H1 (cell line): ENCODE data around the gene CFC1B. TPM values are rescaled to one million over a fixed set of nuclear protein-coding genes. Genes with fewer than 3 reads are reported as not detected.
"Not testable (repeated sequence)": the region's sequence is repeated elsewhere in the genome, so short reads cannot be mapped to it uniquely, and the experiment has no call there.

Source experiments
- CTCF ChIA-PET: fragments of 300-600 bp; sonication (Branson Sonifier 250); formaldehyde crosslinking; loops from one replicate; lab custom pipeline; 2021; ENCODE audit not compliant: partially characterized antibody; lab: Charles Lee
- POLR2A ChIA-PET: fragments of 300-600 bp; sonication (Branson Sonifier 250); formaldehyde crosslinking; loops from one replicate; lab custom pipeline; 2021; ENCODE audit warnings: inconsistent platforms; ENCODE audit not compliant: partially characterized antibody; lab: Charles Lee
- DNase-seq, 2 experiments: peaks; one replicate each; pipeline versions ENCODE4 v3.0.0 to v3.0.0-alpha.2; 2010 to 2022; ENCODE audit warnings: low spot score in 2 of 2, low read depth in 1 of 2, mixed read lengths in 1 of 2
- FAIRE-seq: peaks from 2 replicates; lab custom pipeline; 2011; peaks lifted over from hg19 to GRCh38; lab: Jason Lieb, UNC
- H2AFZ ChIP-seq: 2 replicates; pipeline ENCODE4 v1.8.1; 2012; ENCODE audit warnings: low read length, inconsistent platforms
- H2AK5ac ChIP-seq: 2 replicates; pipeline ENCODE4 v1.6.1; 2013; ENCODE audit warnings: low read depth, low read length
- H2BK120ac ChIP-seq: replicated peaks from 2 replicates; pipeline ENCODE3; 2013; ENCODE audit warnings: low read depth, low read length, inconsistent platforms
- H2BK12ac ChIP-seq: 2 replicates; pipeline ENCODE4 v1.6.1; 2013; ENCODE audit warnings: low read depth, low read length
- H2BK15ac ChIP-seq: 2 replicates; pipeline ENCODE4 v1.6.1; 2013; ENCODE audit warnings: low read length
- H2BK20ac ChIP-seq: 2 replicates; pipeline ENCODE4 v1.6.1; 2013; ENCODE audit warnings: low read length
- H2BK5ac ChIP-seq: 2 replicates; pipeline ENCODE4 v1.6.1; 2013; ENCODE audit warnings: low read depth, low read length
- H3K14ac ChIP-seq: 2 replicates; pipeline ENCODE4 v1.6.1; 2013; ENCODE audit warnings: inconsistent platforms; ENCODE audit not compliant: insufficient read length
- H3K18ac ChIP-seq: 2 replicates; pipeline ENCODE4 v1.6.1; 2013; ENCODE audit warnings: low read length; ENCODE audit errors: extremely low read depth
- H3K23ac ChIP-seq: 2 replicates; pipeline ENCODE4 v1.6.1; 2013; ENCODE audit warnings: inconsistent platforms; ENCODE audit not compliant: insufficient read length
- H3K23me2 ChIP-seq: 2 replicates; pipeline ENCODE4 v1.6.1; 2013; ENCODE audit warnings: low read depth, low read length
- H3K27ac ChIP-seq: 2 replicates; pipeline ENCODE4 v1.6.1; 2011; ENCODE audit warnings: low read depth, low read length, inconsistent platforms
- H3K27me3 ChIP-seq, 4 experiments: replicated peaks in 1 of 4; 1 replicate in 1 of 4; 2 replicates in 3 of 4; pipeline versions ENCODE4 v1.6.1 to v1.8.1; 2011 to 2013; ENCODE audit warnings: low read length in 3 of 4, mild to moderate bottlenecking in 3 of 4, inconsistent platforms in 2 of 4, mixed read lengths in 2 of 4, moderate library complexity in 1 of 4; ENCODE audit not compliant: control insufficient read depth in 3 of 4, insufficient read depth in 3 of 4; ENCODE audit errors: extremely low read depth in 1 of 4
- H3K36me3 ChIP-seq, 4 experiments: 2 replicates each; pipeline versions ENCODE4 v1.6.1 to v1.8.1; 2011 to 2013; ENCODE audit warnings: mild to moderate bottlenecking in 4 of 4, low read length in 3 of 4, moderate library complexity in 2 of 4, control low read depth in 1 of 4, inconsistent platforms in 1 of 4; ENCODE audit not compliant: insufficient read depth in 4 of 4, control insufficient read depth in 2 of 4
- H3K4ac ChIP-seq: replicated peaks from 2 replicates; pipeline ENCODE3; 2013; ENCODE audit warnings: low read length, low read depth, mixed read lengths, inconsistent platforms; ENCODE audit not compliant: insufficient read length
- H3K4me1 ChIP-seq, 4 experiments: replicated peaks in 1 of 4; 1 replicate in 1 of 4; 2 replicates in 3 of 4; pipeline versions ENCODE4 v1.6.1 to v1.8.1; 2011 to 2013; ENCODE audit warnings: low read length in 3 of 4, inconsistent platforms in 2 of 4, mixed read lengths in 1 of 4; ENCODE audit not compliant: insufficient read depth in 4 of 4, control insufficient read depth in 3 of 4
- H3K4me2 ChIP-seq, 2 experiments: 2 replicates each; pipeline versions ENCODE4 v1.6.1 to v1.8.1; 2011 to 2013; ENCODE audit warnings: low read depth in 2 of 2, low read length in 2 of 2, control low read depth in 1 of 2, inconsistent platforms in 1 of 2, mild to moderate bottlenecking in 1 of 2; ENCODE audit not compliant: insufficient read depth in 1 of 2
- H3K4me3 ChIP-seq, 4 experiments: fragments of 200-600, 300-600 bp in 1 of 4; sonication (generic), shearing (Covaris generic), sonication (Bioruptor Twin) in 1 of 4; 2 replicates each; pipeline versions ENCODE4 v1.5.1 to v1.8.1; 2011 to 2016; ENCODE audit warnings: low read length in 4 of 4, low read depth in 3 of 4, control low read depth in 2 of 4, inconsistent platforms in 2 of 4, mild to moderate bottlenecking in 2 of 4, mixed read lengths in 1 of 4, moderate library complexity in 1 of 4; ENCODE audit not compliant: insufficient read depth in 2 of 4; ENCODE audit errors: extremely low read depth in 1 of 4
- H3K56ac ChIP-seq: replicated peaks from 2 replicates; pipeline ENCODE3; 2013; ENCODE audit warnings: low read depth, mild to moderate bottlenecking, mixed read lengths, low read length, inconsistent platforms; ENCODE audit not compliant: insufficient read length
- H3K79me1 ChIP-seq: 2 replicates; pipeline ENCODE4 v1.6.1; 2013; ENCODE audit warnings: low read depth, low read length, control low read depth
- H3K79me2 ChIP-seq, 2 experiments: 2 replicates each; pipeline versions ENCODE4 v1.6.1 to v1.8.1; 2012 to 2013; ENCODE audit warnings: low read length in 2 of 2, mild to moderate bottlenecking in 2 of 2, inconsistent platforms in 1 of 2; ENCODE audit not compliant: insufficient read depth in 2 of 2, control insufficient read depth in 1 of 2
- H3K9ac ChIP-seq, 4 experiments: replicated peaks in 1 of 4; 1 replicate in 1 of 4; 2 replicates in 3 of 4; pipeline versions ENCODE4 v1.6.1 to v1.8.1; 2011 to 2013; ENCODE audit warnings: low read depth in 3 of 4, low read length in 3 of 4, control low read depth in 2 of 4, mild to moderate bottlenecking in 2 of 4, moderate library complexity in 2 of 4, inconsistent platforms in 1 of 4; ENCODE audit errors: extremely low read depth in 1 of 4
- H3K9me3 ChIP-seq, 2 experiments: 2 replicates each; pipeline versions ENCODE4 v1.6.1 to v1.8.1; 2012 to 2013; ENCODE audit warnings: mild to moderate bottlenecking in 2 of 2, moderate library complexity in 2 of 2, control low read depth in 1 of 2, inconsistent platforms in 1 of 2, low read depth in 1 of 2, low read length in 1 of 2, mixed read lengths in 1 of 2; ENCODE audit not compliant: insufficient read depth in 2 of 2
- H4K20me1 ChIP-seq, 2 experiments: replicated peaks in 1 of 2; 2 replicates each; pipeline versions ENCODE3 to v1.8.1; 2011 to 2013; ENCODE audit warnings: inconsistent platforms in 2 of 2, low read length in 2 of 2, mild to moderate bottlenecking in 1 of 2; ENCODE audit not compliant: insufficient read depth in 2 of 2, control insufficient read depth in 1 of 2
- H4K5ac ChIP-seq: 2 replicates; pipeline ENCODE4 v1.6.1; 2013; ENCODE audit warnings: low read length, low read depth, mixed read lengths, inconsistent platforms; ENCODE audit not compliant: insufficient read length
- H4K8ac ChIP-seq: 2 replicates; pipeline ENCODE4 v1.8.0; 2013; ENCODE audit warnings: mild to moderate bottlenecking, moderate library complexity, low read length, inconsistent platforms; ENCODE audit not compliant: insufficient read depth; ENCODE audit errors: extremely low read depth
- H4K91ac ChIP-seq: replicated peaks from 2 replicates; pipeline ENCODE3; 2013; ENCODE audit warnings: low read length, mixed read lengths, inconsistent platforms; ENCODE audit not compliant: insufficient read length
- WGBS, 2 experiments: shearing (Covaris generic) in 1 of 2; methylation state at CpG; one replicate each; pipeline versions ENCODE4 v1.1.6 to v1.1.7; 2013 to 2015; ENCODE audit warnings: low lambda C conversion rate in 2 of 2, mixed read lengths in 2 of 2, inconsistent platforms in 1 of 2, low coverage in 1 of 2, missing lambda C conversion rate in 1 of 2; ENCODE audit not compliant: insufficient replicate concordance in 2 of 2, insufficient coverage in 1 of 2, insufficient read length in 1 of 2; ENCODE audit errors: extremely low coverage in 1 of 2, missing lambda C conversion rate in 1 of 2; 5-methylcytosine and 5-hydroxymethylcytosine counted together
- polyA plus RNA-seq, 7 experiments: library from polyadenylated mRNA; depleted of rRNA in 3 of 7; stranded (reverse) in 5 of 7; unstranded in 2 of 7; fragments of >200 nt in 5 of 7; fragments of 200-250 nt in 2 of 7; gene quantifications; 1 replicate in 5 of 7; 2 replicates in 1 of 7; 4 replicates in 1 of 7; pipeline versions ENCODE4 v1.2.1 to v1.2.3, GENCODE V29; 2011 to 2013; ENCODE audit warnings: missing spikeins in 2 of 7, mixed read lengths in 2 of 7
- total RNA-seq: library from RNA; stranded (reverse); fragmentation: NEBNext Ultra II Directional; extraction: Animal tissue kit (Norgen Biotek cat#: 25700); gene quantifications from 2 replicates; pipeline ENCODE4 v1.2.1, GENCODE V29; 2021

CFC1B gene
- total and polyA plus RNA-seq, 2 of the 8 experiments (the other 6 are each of a cell fraction or from before 2014, with no cell fraction given): 0.11 TPM; not detected in 1

GRCh38 chr2:130542789-130543188 lies 21.8 kb downstream of the CFC1B start:
- H3K9me3 ChIP-seq, H2BK12ac ChIP-seq, H4K8ac ChIP-seq, H2BK20ac ChIP-seq, H3K23me2 ChIP-seq, H3K18ac ChIP-seq, H3K23ac ChIP-seq, H2BK120ac ChIP-seq, H3K27ac ChIP-seq, H4K91ac ChIP-seq, H2BK15ac ChIP-seq, H3K4ac ChIP-seq, H3K14ac ChIP-seq, H4K20me1 ChIP-seq, H4K5ac ChIP-seq, H3K79me1 ChIP-seq, H3K4me3 ChIP-seq, FAIRE-seq, CTCF ChIA-PET, H3K4me1 ChIP-seq, H3K79me2 ChIP-seq, H3K56ac ChIP-seq, H2AK5ac ChIP-seq, H3K36me3 ChIP-seq, H3K9ac ChIP-seq, POLR2A ChIA-PET, H2AFZ ChIP-seq, DNase-seq, H3K27me3 ChIP-seq, H3K4me2 ChIP-seq, H2BK5ac ChIP-seq: not testable (repeated sequence)
- no CpG with 5 or more reads among the region's 4 CpGs for WGBS, 2 experiments

- H2BK20ac ChIP-seq, H3K18ac ChIP-seq, H3K4ac ChIP-seq, H3K14ac ChIP-seq, H3K36me3 ChIP-seq, H2AK5ac ChIP-seq, H3K27ac ChIP-seq, H3K4me2 ChIP-seq, H2BK5ac ChIP-seq, H3K23ac ChIP-seq, H3K9me3 ChIP-seq, H3K79me1 ChIP-seq, H2BK12ac ChIP-seq, H3K23me2 ChIP-seq, H3K79me2 ChIP-seq, CTCF ChIA-PET, H4K91ac ChIP-seq, H4K20me1 ChIP-seq, FAIRE-seq, H4K5ac ChIP-seq, H2AFZ ChIP-seq, DNase-seq, H2BK120ac ChIP-seq, H2BK15ac ChIP-seq, H3K4me3 ChIP-seq, H3K9ac ChIP-seq, H3K27me3 ChIP-seq, POLR2A ChIA-PET, H3K56ac ChIP-seq, H3K4me1 ChIP-seq, H4K8ac ChIP-seq: not testable (repeated sequence)
- no CpG with 5 or more reads among the region's 12 CpGs for WGBS, 2 experiments
Observed at GRCh38 chr2:130543785-130544528, 22.9 kb downstream of the CFC1B start.
